ENCODE data around the gene KRT86. TPM values are rescaled to one million over a fixed set of nuclear protein-coding genes. Genes with fewer than 3 reads are reported as not detected.

Gene KRT86
- total RNA-seq, 1 donor = under 0.01 TPM

DNA sequence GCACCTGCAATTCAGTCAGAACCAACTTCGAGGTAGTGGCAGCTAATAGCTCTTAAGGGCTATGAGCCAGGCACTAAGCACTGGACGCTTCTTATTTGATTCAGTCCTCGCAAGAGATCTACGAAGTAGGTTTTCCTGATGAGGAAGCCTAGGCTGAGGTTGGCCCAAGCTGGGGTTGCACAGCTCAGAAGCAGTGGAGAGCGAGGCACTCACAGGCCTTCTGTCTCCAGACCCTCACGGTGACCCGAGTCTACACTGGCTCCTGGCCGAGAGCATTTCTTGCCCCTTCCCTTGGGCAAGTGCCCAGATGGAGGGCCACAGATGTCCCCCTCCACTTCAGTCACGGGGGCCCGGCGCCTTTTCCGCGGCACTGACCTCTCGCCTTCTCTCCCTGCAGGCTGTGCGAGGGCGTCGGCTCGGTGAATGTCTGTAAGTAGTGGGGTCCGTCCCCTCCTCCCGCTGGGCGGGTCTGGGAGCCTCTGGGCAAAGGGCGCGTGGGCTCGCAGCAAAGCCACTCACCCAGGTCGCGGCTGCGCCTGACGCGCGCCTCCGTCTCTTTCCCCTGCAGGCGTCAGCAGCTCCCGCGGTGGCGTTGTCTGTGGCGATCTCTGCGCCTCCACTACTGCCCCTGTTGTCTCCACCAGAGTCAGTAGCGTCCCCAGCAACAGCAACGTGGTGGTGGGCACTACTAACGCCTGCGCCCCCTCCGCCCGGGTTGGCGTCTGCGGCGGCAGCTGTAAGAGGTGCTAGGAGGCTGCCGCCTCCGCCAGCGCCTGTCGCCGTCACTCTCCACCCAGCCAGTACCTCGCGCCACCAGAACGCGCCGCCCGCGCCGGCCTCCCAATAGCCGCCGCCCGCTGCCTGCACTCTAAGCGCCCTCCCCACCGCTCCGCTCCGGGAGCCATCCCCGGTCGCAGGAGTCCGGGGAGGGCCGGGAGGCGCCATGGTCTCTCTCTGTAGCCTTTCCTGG lies 33.7 kb downstream of the KRT86 start:
- peak in 2 of 3 donors; percentile 60 to 69 for DNase-seq (ENCODE audit: low read depth in 2 of 3, low spot score in 2 of 3)

DNA sequence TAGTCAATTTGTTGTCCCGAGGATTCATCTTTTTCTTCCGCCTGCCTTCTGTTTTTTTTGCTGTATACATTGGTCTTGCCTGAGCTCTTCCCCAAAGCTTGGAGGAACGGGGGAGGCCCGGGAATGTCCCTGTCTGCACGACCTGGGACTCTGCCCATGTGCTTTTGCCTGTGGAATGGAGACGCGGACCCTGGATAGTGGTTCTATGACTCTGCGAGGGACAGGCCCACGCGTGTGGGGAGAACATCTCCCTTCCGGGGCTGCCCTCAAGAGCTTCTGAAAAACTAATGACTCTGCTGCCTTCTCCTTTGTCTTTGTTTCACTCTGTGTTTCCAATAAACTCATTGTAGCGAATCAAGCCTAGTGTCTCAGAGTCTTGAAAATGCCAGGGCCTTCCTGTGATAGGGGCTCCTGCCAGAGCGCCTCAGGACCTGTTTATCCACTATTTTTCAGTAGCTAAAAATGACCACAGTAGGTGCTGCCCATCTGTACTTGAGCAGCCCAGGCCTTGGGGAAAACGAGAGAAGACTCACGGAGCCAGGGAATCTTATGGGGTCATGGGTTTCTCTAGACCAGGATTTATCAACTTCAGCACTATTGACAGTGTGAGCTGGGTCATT lies 34.5 kb downstream of the KRT86 start:
- no peak for DNase-seq (ENCODE audit: low read depth in 2 of 3, low spot score in 2 of 3)

DNA sequence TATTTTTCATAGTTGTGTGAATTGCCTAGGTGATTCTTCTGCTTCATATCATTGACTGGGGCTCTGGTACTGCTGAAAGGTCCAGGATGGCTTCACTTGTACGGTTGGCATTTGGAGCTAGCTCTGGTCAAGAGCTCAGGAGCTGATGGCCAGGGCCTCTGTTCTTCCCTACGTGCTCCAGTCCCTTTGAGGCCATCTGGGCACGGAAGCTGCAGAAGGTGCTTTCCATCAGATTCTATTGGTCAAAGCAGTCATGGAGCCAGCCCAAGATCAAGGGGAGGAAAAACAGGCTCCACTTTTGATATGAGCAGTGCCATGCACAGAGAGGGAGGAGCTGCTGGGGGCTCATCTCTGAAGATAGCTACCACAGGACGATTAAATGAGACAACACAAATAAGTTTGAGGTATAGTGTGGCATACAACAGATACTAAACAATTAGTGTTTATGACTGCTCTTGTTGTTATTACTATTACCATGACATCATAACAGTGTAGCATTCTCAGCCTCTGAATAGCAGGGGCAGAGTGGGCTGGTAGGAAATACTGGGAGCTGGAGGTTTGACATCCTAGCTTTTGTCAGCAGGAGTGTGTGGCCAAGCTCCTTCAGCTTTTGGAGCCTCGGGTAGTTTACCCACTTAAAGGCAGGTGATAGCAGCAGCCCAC lies 36.3 kb downstream of the KRT86 start:
- DNase-seq (ENCODE audit: low read depth in 2 of 3, low spot score in 2 of 3) = no peak

DNA sequence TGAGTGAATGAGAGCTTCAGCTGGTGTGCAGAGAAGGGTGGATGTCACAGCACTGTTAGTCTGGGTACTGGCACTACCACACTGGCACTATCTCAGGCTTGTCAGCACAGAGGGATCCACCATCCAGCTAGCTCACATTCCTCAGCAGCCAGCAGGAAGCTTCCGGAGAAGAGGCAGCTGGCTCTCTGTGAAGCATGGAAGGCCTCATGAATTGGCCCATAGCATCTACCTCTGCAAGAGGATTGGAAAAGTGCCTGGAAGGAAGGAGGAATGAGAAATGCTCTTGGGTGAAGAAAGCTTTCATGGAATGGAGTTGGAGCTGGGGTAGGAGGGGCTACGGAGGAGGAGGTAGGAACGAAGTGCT lies 36.8 kb downstream of the KRT86 start:
- DNase-seq (ENCODE audit: low read depth in 2 of 3, low spot score in 2 of 3) = no peak

DNA sequence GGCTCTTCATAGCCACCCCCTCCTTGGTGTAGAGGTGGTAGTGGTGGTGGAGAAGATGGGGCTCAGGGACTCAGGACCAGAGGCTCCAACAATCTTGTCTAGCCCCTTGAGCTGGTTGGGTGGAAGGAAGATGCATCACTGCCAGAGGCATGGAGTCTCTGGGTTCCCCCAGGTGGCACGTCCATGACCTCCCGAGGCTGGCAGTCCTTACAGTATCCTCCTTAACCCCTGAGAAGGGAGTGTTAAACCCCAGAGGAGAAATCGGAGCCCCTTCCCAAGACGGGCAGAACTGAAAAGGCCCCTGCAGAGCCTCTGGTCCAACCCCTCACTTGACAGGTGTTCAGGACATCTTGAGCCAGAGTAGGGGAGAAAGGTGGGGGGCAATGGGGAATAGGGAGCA lies 37.6 kb downstream of the KRT86 start:
- no peak for DNase-seq (ENCODE audit: low read depth in 2 of 3, low spot score in 2 of 3)

DNA sequence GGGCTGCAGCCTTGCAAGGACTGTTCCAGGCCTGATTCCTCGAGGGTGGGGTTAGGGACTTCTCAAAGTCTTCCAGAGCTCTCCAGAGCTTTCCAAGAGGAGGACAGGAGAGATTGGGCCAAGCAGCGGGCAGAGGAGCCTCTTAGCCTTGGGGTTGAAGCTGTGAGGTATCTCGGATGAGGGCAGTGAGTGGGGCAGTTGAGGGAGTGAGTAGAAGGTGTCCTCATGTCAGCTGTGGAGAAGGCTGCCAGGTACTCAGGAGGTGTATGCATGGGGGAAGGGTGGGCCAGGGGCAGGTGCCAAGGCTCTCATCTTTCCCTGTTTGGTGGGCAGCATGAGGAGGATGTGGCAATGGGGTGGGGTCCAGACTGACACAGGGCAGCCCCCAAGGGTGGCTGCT lies 39.0 kb downstream of the KRT86 start:
- no peak for DNase-seq (ENCODE audit: low read depth in 2 of 3, low spot score in 2 of 3)

DNA sequence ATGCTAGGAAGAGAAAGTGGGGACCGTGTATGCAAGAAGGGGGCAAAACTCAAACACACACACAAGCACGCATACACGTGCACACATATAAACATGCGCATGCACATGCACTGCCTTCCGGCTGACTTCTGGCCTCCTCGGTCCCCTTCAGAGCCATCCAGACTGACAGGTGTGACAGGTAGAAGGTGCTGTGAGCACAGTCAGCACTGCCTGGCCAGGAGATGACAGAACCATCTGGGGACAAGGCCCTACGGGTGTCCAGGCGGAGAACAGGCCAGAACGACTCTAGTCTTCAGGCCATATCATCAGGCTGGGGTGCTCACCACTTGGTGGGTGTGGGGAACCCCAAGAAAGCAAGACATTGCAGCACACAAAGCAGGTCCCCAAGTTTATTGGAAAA lies 39.5 kb downstream of the KRT86 start:
- no peak for DNase-seq (ENCODE audit: low read depth in 2 of 3, low spot score in 2 of 3)

DNA sequence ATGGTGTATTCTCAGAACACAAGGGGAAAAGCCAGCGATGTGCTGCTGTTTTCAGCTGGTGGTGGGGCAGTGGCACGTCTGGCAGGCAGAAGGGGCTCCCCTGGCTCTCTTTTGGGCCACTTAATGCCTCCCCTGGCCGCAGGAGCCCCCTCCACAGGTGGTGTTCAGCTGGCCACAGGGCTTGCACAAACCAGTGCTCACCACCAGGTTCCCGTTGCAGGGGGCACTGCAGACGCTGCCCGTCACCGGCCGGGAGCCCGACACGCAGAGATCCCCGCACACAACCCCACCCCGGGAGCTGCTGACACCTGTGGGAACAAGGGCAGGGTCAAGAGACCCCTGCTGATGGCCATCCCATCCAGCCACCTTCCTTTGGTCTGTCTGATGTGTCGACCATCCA lies 40.1 kb downstream of the KRT86 start:
- DNase-seq (ENCODE audit: low read depth in 2 of 3, low spot score in 2 of 3) = no peak

DNA sequence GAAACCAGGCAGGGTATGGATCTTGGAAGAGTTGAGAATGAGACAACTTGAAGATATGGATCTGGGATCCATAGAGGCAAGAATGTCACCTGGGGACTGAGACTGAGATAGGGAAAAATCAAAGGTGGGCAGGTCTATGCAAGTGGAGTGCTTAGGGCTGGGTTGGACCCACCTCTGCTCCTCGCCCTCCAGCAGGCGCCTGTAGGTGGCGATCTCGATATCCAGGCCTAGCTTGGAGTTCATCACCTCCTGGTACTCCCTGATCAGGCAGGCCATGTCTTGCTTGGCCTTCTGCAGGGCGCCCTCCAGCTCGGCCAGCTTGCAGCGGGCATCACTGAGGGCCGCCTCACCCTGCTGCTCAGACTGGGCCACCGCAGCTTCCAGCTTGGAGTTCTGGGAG lies 41.3 kb downstream of the KRT86 start:
- peak in 2 of 3 donors; percentile 26 to 54 for DNase-seq (ENCODE audit: low read depth in 2 of 3, low spot score in 2 of 3)

DNA sequence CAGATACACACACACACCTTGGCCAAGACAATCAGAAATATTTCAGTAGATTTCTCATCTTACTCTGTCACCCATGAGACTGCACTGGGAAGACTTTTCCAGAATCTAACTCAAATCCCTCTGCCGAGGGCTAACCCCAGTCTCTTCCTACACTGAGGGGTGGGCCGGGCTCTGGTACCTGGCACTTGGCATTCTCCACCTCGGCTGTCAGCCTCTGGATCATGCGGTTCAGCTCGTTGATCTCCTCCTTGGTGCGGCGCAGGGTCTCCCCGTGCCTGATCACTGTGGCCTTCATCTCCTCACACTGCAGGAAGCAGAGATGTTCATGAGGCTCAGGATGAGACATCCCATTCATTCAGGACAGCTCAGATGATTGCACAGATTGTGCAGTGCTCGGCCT lies 41.8 kb downstream of the KRT86 start:
- DNase-seq (ENCODE audit: low read depth in 2 of 3, low spot score in 2 of 3) = no peak

DNA sequence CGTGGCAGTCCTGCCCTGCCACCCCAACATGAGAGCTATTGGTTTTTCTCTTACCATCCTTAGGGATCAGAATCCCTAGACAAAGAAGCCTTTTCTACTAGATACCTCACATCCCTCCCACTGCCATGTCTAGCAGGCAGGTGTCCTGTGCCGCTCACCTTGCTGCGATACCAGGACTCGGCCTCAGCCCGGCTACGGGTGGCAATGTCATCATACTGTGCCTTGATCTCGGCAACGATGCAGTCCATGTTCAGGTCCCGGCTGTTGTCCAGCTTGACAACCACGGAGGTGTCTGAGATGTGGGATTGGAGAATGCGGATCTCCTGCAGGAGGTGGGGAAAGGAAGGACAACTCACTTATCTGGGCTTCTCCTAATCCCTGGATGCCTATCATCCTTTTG lies 42.3 kb downstream of the KRT86 start:
- no peak for DNase-seq (ENCODE audit: low read depth in 2 of 3, low spot score in 2 of 3)

DNA sequence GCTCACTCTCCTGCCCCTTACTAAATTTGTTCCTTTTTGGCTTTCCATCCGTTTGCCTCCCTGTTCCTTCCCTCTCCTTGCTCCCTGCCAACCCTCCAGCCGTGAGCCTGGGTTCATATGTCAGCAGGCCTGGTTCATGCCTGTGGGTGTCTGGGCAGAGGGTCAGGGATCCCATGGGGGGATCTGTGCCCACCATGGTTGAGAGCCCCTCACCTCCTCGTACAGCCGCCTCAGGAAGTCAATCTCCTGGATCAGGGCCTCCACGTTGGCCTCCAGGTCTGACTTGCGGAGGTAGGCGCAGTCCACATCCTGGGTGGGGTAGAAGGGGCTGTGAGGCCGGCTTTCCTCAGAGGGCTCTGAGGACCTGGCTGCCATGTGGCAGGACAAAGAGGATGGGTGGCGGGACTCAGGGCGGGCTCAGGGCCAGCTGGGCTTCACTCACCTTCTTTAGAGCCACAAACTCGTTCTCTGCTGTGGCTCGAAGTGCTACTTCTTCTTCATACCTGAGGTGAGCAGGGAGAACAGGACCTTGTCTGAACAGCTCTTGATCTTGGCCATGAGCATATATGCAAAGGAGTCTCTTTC lies 43.1 kb downstream of the KRT86 start:
- DNase-seq (ENCODE audit: low read depth in 2 of 3, low spot score in 2 of 3) = no peak

DNA sequence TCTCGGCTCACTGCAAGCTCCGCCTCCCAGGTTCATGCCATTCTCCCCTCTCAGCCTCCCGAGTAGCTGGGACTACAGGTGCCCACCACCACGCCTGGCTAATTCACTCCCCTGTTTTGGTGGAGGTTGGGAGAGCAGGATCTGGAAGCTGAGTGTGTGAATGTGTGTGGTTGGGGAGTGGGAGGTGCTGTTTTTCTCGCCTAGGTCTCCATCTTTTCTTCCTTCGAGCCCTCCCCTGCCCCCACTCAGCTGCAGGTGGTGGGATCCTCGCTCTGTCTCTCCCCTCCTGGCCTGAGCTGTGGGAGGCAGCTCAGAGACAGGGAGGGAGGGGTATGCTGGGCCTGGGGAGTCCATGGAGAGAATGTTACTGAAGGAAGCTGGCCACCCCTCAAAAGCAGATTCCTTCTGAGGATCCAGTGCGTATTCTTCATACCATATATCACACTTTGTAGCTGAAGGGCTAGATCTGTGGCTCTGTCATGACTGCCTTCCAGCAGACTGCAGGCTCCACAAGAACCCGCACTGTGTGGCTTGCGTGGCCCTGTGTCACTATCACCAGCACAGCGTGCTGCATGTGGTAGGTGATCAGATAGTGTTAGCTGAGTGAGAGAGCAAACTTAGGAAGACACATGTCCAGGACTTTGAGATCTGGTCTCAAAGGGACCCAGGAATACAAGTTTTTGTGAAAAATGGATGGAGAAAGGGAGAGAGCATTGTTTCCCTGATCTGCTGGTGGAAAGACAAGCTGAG lies 44.0 kb downstream of the KRT86 start:
- no peak for DNase-seq (ENCODE audit: low read depth in 2 of 3, low spot score in 2 of 3)

DNA sequence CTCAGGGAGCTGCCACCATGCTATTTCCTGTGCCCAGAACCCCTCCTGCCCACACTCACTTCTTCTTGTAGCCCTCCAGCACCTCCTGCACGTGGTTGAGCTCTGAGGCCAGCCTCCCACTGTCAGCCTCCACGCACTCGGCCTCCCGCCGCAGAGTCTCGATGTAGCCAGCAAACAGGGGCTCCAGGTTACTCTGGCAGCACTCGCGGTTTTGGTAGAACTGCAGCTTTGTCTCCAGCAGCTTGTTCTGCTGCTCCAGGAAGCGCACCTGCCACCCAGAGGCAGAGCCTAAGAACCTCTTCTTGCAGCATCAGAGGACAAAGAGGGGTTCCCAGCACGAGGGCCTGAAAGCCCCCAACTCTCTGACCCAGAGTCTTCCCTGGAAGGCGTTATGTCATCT lies 44.7 kb downstream of the KRT86 start:
- DNase-seq (ENCODE audit: low read depth in 2 of 3, low spot score in 2 of 3) = peak in 2 of 3 donors; percentile 20 to 40

DNA sequence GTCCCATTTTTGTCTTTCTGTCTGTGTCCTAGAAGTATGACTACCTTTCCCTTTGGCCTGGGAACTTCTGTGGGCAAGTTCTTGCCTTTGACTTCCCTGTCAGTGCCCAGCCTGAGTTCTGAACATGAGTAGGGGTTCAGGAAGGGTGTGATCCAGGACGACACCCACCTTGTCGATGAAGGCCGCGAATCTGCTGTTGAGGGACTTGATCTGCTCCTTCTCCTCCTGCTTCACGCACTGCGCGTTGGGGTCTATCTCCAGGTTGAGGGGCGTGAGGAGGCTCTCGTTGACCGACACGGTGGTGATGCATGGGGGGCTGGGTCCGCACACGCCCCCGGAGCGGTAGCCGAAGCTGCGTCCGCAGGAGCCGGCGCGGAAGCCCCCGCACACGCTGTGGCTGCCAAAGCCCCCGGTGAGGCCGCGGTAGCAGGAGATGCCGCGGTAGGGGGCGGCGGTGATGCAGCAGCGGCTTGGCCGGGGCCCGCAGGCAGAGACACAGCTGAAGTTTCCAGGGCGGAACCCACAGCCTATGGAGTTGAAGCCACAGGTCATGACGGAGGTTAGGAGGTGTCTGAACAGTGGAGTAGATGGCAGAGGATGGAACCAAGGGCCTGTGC lies 46.4 kb downstream of the KRT86 start, which contains the start of gene KRT83:
Gene KRT83 (minus strand): TSS at position 615 of the 617 bp plus-strand sequence. CDS start 63 bp downstream, at position 552.
- no peak for DNase-seq (ENCODE audit: low read depth in 2 of 3, low spot score in 2 of 3)

DNA sequence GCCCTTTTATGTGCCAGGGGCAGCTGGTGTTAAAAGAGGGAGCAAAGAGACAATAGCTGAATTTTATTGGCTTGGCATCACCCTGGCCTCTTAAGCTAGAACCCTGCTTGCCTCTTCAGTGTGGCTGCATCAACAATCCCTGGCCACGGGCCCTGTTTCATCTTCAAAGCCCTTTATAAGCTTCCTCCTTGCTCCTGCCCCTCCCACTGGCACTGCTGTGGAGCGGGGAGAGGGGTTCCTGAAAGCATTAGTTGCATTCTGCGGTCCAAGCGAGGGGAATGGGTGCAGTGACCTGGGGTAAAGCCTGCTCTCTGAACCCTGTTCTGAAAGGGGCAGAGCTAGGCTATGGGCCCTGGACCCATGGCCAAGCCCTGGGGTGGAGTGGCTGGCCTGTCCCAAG lies 47.0 kb downstream of the KRT86 start:
- peak in 1 of 3 donors; percentile 42 for DNase-seq (ENCODE audit: low read depth in 2 of 3, low spot score in 2 of 3)

DNA sequence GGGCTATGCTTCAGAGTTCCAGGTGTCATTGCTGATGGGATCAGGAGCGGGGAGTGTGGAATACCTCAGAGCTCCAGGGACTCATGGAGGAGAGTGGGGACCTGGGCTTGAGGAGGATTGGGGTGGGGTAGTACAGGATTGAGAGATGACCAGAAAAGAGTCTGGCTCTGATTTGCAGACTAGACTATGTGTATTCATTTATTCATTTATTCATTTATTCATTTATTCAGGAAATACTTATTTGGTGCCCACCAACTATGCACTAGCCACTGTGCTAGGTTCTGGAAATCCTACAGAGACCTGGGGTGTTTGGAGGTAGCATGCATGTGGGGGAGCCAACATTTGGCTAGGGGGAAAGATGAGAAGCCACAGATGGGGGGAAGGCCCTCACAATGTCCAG lies 47.6 kb downstream of the KRT86 start:
- DNase-seq (ENCODE audit: low read depth in 2 of 3, low spot score in 2 of 3) = no peak

DNA sequence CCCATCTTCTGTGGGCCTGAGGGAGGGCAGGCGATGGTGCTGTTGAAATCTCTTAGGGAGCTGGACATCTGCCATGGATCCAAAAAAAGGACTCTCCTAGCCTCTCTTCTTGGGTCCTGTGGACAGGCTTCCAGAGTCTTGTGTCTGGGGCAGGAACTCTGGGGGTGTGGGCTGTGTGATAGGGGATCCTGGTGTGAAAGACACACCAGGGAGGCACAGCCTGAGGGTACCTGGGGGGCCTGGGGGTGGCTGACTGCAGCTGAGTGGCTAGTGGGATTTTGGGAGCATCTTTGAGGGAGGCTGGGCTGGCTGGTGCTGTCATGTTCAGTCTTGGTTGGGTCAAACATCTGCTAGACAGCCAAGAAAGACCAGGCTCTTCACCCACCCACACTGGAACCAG lies 48.6 kb downstream of the KRT86 start:
- DNase-seq (ENCODE audit: low read depth in 2 of 3, low spot score in 2 of 3) = no peak

DNA sequence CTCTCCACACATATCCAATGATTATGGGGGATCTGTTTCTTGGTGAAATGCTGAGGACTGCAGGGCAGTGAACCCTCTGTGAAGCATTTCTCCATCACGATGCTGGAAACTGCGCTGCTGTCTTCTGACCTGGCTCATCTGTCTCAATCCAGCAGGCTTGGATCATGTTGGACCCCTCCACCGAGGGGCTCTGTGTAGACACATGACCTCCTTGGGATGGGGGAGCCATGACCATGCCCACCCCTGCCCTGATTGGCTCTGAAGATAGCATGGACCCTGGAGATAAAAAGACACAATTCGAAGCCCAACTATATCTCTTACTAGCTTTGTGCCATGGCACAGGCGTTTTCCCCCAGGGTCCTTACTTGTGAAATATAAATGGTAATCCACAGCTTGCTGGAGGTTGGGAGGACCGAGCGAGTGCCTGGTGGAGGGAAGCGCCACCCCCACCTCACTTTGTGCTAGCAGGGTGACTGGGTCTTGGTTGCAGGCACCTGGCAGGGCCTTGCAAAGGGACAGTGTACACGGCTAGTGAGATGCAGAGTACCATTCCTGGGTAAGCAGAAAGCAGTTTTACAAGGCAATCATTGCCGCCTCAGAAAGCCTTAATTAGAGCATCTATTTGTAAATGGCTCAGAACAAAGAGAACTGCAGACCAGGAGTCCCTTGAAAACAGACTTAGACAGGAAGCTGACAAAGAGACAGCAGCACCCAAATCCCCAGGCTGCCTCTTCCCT lies 49.1 kb downstream of the KRT86 start:
- DNase-seq (ENCODE audit: low read depth in 2 of 3, low spot score in 2 of 3) = no peak

DNA sequence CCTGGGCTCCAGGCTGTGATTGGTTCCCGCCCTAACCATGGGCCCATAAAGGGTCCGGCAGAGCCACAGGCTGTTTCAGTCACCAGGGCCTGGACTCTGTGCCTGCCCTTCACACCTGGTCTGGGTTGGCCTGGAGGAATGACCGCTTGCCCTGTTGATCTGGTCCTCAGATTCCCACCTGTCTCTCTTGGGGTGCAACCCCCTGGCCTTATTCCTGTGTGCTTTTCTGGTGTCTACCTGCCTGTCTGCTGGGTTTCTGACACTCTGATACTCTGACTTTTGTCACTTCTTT lies 49.7 kb downstream of the KRT86 start:
- DNase-seq (ENCODE audit: low read depth in 2 of 3, low spot score in 2 of 3) = no peak
